GM21619 (cell line): ENCODE data around the gene MACF1.
"Not testable (repeated sequence)": the region's sequence is repeated elsewhere in the genome, so short reads cannot be mapped to it uniquely, and the experiment has no call there.

Experiments used
- ATAC-seq: cut with Tn5 transposase; IDR thresholded peaks from one replicate; pipeline ENCODE4 v1.9.1; 2021; ENCODE audit not compliant: unreplicated experiment

The MACF1 gene

GRCh38 chr1:39488793-39489566 is 284.5 kb downstream of the MACF1 start:
- ATAC-seq = no peak

- ATAC-seq = no peak
Measured at GRCh38 chr1:39489567-39490239, 285.2 kb downstream of the MACF1 start.

GRCh38 chr1:39490596-39491145 is 286.2 kb downstream of the MACF1 start:
- peak; percentile 7 for ATAC-seq

GRCh38 chr1:39491146-39491921 is 286.8 kb downstream of the MACF1 start, which contains the start of gene BMP8A:
Gene BMP8A, plus strand, starts transcription at chr1:39491636. Its CDS starts 356 bp downstream, at chr1:39491992.
- ATAC-seq = peak; percentile 73

- not testable (repeated sequence) for ATAC-seq
Measured at GRCh38 chr1:39492118-39493042, 287.9 kb downstream of the MACF1 start.

GRCh38 chr1:39493043-39493810 is 288.7 kb downstream of the MACF1 start:
- ATAC-seq = not testable (repeated sequence)

GRCh38 chr1:39494671-39495410 is 290.3 kb downstream of the MACF1 start:
- ATAC-seq = no peak

GRCh38 chr1:39496520-39496919 is 292.0 kb downstream of the MACF1 start:
- not testable (repeated sequence) for ATAC-seq

- ATAC-seq = no peak
Measured at GRCh38 chr1:39497585-39497984, 293.1 kb downstream of the MACF1 start.

GRCh38 chr1:39498096-39498710 is 293.7 kb downstream of the MACF1 start:
- ATAC-seq = not testable (repeated sequence)

- not testable (repeated sequence) for ATAC-seq
Measured at GRCh38 chr1:39498821-39499220, 294.3 kb downstream of the MACF1 start.

- ATAC-seq = no peak
Measured at GRCh38 chr1:39499668-39500067, 295.2 kb downstream of the MACF1 start.

GRCh38 chr1:39500862-39501389 is 296.4 kb downstream of the MACF1 start:
- no peak for ATAC-seq

GRCh38 chr1:39501666-39502065 is 297.2 kb downstream of the MACF1 start:
- ATAC-seq = no peak

GRCh38 chr1:39504436-39504835 is 299.9 kb downstream of the MACF1 start:
- ATAC-seq = not testable (repeated sequence)

GRCh38 chr1:39505289-39505688 is 300.8 kb downstream of the MACF1 start:
- no peak for ATAC-seq

- ATAC-seq = no peak
Measured at GRCh38 chr1:39507230-39507928, 302.9 kb downstream of the MACF1 start.
